GM19468 (cell line): Measurements from ENCODE around the gene PTS.

Experiments used
- ATAC-seq: cut with Tn5 transposase; IDR thresholded peaks from one replicate; pipeline ENCODE4 v1.9.1; 2021; ENCODE audit warnings: mild to moderate bottlenecking, moderate library complexity, moderate number of reproducible peaks; ENCODE audit not compliant: unreplicated experiment; ENCODE audit errors: extremely low read depth

The PTS gene

GRCh38 chr11:112253605-112254242 is 27.5 kb downstream of the PTS start:
- no peak for ATAC-seq

DNA sequence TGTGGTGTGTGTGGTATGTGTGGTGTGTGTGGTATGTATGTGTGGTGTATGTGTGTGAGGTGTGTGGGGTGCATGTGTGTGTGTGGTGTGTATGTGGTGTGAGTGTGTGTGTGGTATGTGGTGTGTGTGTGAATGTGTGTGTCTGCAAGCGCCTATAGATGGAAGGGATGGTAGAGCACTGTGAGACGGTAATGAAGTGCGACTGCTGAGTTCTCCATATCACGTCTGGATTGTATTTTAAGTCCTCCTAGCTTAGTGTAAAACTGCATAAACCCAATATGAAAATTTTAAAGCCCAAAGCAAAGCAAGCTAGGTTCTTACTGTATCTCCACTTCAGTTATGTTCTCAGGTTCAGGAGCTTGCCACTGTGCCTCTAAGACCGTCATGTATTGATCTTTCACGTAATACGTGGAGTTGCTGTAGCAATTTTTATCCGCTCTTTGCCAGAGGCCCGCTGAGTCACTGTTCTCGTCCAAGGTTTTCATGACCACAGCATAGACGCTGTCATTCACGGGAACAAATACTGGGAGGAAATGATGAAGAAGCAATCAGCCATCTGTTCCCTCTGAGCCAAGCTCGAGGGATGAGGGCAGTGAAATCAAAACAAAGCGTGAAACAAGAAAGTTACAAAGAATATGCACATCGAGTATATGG is 29.0 kb downstream of the PTS start:
- ATAC-seq, result no peak

DNA sequence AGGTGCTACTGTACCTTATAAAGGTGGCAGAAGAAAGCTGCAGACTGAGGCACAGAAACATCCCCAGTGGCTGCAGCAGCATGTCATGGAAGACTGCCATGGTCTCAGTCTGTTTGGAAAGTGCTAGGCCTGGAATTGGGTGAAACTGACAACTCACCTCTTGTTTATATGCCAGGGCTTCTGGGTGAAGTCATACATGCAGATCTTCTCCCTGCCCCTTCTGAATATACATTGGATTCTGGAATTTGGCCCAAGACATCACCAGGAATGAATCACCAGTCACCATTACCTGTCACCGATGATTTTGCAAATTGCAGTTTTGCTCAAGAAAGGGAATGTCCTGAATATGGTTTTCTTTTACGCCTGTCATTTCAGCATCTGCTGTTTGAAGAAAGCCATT is 34.3 kb downstream of the PTS start, which contains the start of gene PLET1:
TSS of gene PLET1 (minus strand) at position 371 of the 400 bp plus-strand sequence. CDS start at position 100, 271 bp downstream.
- no peak for ATAC-seq

DNA sequence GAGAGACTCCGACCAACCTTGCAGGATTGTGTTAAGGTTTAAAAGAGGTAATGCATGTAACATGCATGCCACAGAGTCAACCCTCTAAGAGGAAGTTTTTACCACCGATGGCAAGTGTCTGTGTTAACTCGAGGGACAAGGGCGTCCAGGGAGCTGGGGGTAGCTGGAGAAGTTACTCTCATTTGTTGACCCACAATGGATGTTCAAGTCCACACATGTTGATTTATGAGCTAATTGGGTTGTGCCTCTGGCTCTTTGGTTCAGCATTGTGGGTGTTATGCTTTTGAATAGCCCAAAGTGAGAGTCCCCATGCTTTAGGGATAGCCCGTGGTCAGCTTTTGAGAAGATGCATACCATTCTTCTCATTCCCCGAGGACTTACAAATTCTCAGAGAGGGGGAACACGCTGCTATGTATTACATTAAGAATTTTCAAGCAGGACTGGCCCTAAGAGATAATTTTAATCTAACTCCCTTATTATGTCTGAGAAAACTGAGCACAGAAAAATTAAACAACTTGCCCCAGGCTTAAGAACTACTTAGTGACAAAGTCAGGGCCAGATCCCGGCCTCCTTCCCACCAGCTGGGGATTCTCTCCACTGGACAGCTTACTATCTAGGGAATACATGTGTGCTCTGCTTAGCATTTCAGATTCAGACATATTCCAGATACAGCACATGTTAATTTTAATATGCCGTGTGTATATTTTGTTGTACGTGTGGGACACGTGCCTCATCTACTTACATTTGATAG is 39.6 kb downstream of the PTS start:
- no peak for ATAC-seq

DNA sequence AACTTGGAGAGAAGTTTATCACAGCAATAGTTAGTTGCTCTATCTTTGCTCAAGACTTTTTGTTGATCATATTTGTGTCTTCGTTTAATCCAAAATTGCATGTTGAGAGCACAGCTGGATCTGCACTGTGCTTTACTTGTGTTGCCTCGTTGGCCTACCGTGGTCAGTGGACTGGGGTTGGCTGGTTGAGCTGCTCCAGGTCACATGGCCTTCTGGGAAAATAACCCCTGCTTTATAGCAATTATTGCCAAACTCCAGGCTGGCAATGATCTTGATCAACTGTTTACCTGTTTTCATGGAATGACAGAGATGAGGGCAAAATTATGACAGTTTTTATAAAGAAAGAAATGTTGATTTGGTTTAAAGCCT is 40.2 kb downstream of the PTS start:
- no peak for ATAC-seq

DNA sequence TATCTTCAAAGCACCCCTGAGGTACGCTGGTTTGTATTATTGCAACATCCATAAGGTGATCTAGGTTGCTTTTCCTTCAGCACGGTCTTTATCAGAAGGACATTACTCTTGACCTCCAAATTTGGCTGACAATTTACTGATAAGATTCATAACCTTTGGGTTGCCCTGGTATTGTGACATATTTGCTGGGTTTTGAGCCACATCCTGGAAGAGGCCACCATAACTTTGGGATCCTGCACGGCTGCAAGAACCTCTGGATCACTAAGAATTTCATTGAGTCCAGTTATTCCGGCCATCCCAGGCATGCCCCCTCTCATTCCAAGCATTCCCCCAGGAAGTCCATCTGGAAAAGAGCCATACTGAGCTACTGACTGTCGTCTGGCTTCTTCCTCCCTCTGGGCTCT is 41.0 kb downstream of the PTS start:
- no peak for ATAC-seq

GRCh38 chr11:112268406-112268805 is 42.2 kb downstream of the PTS start:
- ATAC-seq, result no peak

DNA sequence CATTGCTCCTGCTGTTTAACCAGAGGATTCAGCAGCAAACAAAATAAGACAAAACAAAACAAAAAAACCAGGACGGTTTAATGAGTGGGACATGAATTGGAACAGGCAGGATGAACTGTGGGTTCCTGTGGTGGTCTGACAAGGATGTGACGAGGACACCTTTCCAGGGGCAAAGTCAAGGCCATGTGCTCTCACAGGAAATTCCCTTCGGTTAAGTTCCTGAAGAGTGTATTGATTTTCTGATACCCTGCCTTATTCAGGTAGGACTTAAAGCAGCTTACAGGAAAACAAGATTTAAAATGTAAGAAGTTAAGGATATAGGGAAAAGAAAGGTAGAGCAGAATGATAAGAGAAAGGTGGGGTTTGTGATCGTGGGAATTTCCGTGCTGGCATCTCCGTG is 42.9 kb downstream of the PTS start:
- no peak for ATAC-seq

GRCh38 chr11:112270551-112271180 is 44.4 kb downstream of the PTS start:
- no peak for ATAC-seq

DNA sequence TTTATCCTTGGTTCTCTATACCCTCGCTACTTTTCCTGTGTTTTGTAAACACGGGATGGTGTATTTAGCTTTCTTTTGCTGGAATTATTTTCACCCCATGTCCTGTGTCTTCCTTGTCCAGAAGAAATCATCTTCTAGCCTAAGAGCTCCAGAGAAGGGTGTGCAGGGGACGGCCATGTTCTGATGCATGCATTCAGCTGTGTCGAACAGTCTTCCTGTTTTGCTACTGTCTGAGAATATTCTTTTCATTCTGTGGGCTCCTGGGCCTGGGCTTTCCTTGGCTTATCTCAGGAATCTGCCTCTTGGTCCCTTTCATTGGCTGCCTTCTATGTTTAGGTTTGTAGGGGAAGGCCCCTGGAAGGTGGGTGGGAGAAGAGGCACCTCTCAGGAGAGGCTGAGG is 45.0 kb downstream of the PTS start:
- ATAC-seq, result no peak

- ATAC-seq, result no peak
Observed at GRCh38 chr11:112273066-112273465, 46.8 kb downstream of the PTS start.

- no peak for ATAC-seq
Observed at GRCh38 chr11:112274007-112274783, 48.0 kb downstream of the PTS start.

DNA sequence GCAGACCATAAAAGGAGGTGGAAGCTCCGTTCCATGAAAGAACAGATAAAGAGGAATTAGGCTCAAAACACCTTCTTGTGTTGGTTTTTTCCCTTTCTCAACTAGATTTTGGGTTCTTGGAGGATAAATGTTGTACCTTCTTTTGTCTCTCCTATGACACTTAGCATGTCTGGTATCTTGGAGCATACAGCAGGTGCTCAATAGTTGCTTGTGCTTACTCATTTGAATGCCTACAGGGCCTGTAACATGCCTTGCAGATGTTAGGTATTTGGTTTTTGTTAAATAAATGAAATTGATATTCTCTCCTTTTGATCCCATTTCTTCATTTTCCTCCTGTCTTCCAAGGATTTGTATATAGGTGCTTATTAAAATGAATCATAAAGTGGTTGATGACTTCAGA is 50.8 kb downstream of the PTS start:
- ATAC-seq, result no peak

DNA sequence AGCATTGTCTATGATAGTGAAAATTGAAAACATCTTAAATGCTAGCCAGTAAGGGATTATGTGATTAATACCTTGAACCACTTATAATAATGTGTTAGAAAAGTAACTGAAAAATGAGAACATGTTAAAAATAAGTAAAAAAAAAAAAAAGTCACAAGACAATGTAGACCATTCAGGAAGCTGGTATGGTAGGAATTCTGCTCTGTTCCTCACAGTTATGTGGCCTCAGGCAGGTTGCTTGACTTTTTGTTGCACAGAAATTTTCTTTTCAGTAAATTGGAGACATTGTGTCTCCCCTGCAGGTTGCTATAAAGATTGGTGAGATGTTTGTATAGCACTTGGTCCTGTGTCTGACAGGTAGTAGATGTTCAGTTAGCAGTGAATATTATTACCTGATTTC is 51.7 kb downstream of the PTS start:
- ATAC-seq, result no peak

DNA sequence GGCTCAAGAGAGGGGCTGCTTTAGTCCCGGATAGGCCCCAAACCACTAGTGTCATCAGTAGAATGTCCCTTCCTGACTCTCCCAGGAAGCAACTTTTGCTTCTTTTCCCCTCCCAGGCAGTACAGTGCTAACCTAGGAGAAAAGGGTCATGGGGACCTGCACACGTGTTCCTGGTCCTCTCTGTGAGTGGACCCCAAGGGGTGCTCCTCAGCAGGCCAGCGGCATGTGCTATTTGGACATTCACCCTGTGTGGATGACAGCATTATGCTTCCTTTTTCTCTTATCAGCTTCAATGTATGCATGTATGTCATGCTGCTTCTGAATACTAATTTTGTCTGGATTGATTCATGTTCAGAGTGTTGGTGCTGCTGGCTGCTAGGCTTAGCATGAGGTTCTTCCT is 52.6 kb downstream of the PTS start:
- no peak for ATAC-seq

- ATAC-seq, result no peak
Observed at GRCh38 chr11:112279901-112280267, 53.7 kb downstream of the PTS start.

- no peak for ATAC-seq
Observed at GRCh38 chr11:112280268-112281126, 54.3 kb downstream of the PTS start.

- no peak for ATAC-seq
Observed at GRCh38 chr11:112281726-112282125, 55.5 kb downstream of the PTS start.
